ENCODE results near the gene M1AP. TPM values are rescaled to one million over a fixed set of nuclear protein-coding genes. Genes with fewer than 3 reads are reported as not detected.
A peak's percentile ranks its signal among the peaks of the same experiment; 100 is the strongest.

M1AP gene
- total RNA-seq, 1 donor from 2014 or later = 0.20 TPM

- no peak for TF ChIP-seq EZH2 (IDR thresholded peaks at IDR 0.05; ENCODE audit: insufficient read depth, low read length)
- TF ChIP-seq, protein P1, sequence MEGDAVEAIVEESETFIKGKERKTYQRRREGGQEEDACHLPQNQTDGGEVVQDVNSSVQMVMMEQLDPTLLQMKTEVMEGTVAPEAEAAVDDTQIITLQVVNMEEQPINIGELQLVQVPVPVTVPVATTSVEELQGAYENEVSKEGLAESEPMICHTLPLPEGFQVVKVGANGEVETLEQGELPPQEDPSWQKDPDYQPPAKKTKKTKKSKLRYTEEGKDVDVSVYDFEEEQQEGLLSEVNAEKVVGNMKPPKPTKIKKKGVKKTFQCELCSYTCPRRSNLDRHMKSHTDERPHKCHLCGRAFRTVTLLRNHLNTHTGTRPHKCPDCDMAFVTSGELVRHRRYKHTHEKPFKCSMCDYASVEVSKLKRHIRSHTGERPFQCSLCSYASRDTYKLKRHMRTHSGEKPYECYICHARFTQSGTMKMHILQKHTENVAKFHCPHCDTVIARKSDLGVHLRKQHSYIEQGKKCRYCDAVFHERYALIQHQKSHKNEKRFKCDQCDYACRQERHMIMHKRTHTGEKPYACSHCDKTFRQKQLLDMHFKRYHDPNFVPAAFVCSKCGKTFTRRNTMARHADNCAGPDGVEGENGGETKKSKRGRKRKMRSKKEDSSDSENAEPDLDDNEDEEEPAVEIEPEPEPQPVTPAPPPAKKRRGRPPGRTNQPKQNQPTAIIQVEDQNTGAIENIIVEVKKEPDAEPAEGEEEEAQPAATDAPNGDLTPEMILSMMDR (IDR thresholded peaks at IDR 0.05; ENCODE audit: insufficient read depth, low read depth, low read length) = no peak
- H3K27me3 ChIP-seq (ENCODE audit: insufficient read depth, low read length) = no peaks in the 10 kb centered on the region
- peaks cover 7% of the 10 kb centered on the region for H3K27me3 Mint-ChIP-seq (ENCODE audit: low read depth, unreplicated experiment)
- H3K4me3 ChIP-seq (ENCODE audit: insufficient read depth, low read depth, low read length) = peak overlapping the region; percentile 85
- H3K4me1 Mint-ChIP-seq (ENCODE audit: low read depth, unreplicated experiment) = peaks cover 9% of the 10 kb centered on the region
- no peaks in the 10 kb centered on the region for H3K36me3 ChIP-seq (ENCODE audit: insufficient read depth, low read length)
- no peak overlapping the region for H3K27ac Mint-ChIP-seq (ENCODE audit: unreplicated experiment)
- peaks cover 33% of the 10 kb centered on the region for H3K4me1 ChIP-seq (ENCODE audit: insufficient read depth, low read length)
- no peak overlapping the region for H3K9ac ChIP-seq (ENCODE audit: low read length)
- H3K79me2 ChIP-seq (ENCODE audit: insufficient read depth, low read length) = peaks cover 67% of the 10 kb centered on the region
- peak overlapping the region; percentile 90 for H3K4me2 ChIP-seq (ENCODE audit: low read length)
- no peak overlapping the region for H3K4me3 Mint-ChIP-seq (ENCODE audit: unreplicated experiment)
- no peak for FAIRE-seq
- DNase-seq (ENCODE audit: low read depth) = no peak
- H3K36me3 Mint-ChIP-seq (ENCODE audit: low read depth, unreplicated experiment) = peaks cover 2% of the 10 kb centered on the region
- H3K9me3 ChIP-seq (ENCODE audit: insufficient read depth, low read depth, low read length) = no peaks in the 10 kb centered on the region
- H3K27ac ChIP-seq (ENCODE audit: low read depth, low read length) = no peak overlapping the region
- H2AFZ ChIP-seq (ENCODE audit: low read depth, low read length) = no peak overlapping the region
- H3K9me3 Mint-ChIP-seq (ENCODE audit: unreplicated experiment) = no peaks in the 10 kb centered on the region
- H4K20me1 ChIP-seq (ENCODE audit: insufficient read depth, low read length) = peaks cover 11% of the 10 kb centered on the region
These were observed 96.6 kb downstream of the M1AP start for GRCh38 chr2:74551530-74551929.

- Histone ChIP-seq H3K4me1 (ENCODE audit: insufficient read depth, low read length) (peaks cover 25% of the 10 kb centered on the region), H2AFZ (ENCODE audit: low read depth, low read length) (no peak overlapping the region), H3K79me2 (ENCODE audit: insufficient read depth, low read length) (peaks cover 54% of the 10 kb centered on the region), H4K20me1 (ENCODE audit: insufficient read depth, low read length) (peaks cover 6% of the 10 kb centered on the region), H3K4me2 (ENCODE audit: low read length) (peak overlapping the region; percentile 92), H3K27ac (ENCODE audit: low read depth, low read length) (no peak overlapping the region), H3K4me3 (ENCODE audit: insufficient read depth, low read depth, low read length) (no peak overlapping the region), H3K9me3 (ENCODE audit: insufficient read depth, low read depth, low read length) (no peaks in the 10 kb centered on the region), H3K27me3 (ENCODE audit: insufficient read depth, low read length) (no peaks in the 10 kb centered on the region), H3K9ac (ENCODE audit: low read length) (no peak overlapping the region), H3K36me3 (ENCODE audit: insufficient read depth, low read length) (no peaks in the 10 kb centered on the region)
- Mint-ChIP-seq H3K27me3 (ENCODE audit: low read depth, unreplicated experiment) (peaks cover 7% of the 10 kb centered on the region), H3K36me3 (ENCODE audit: low read depth, unreplicated experiment) (peaks cover 2% of the 10 kb centered on the region), H3K27ac (ENCODE audit: unreplicated experiment) (no peak overlapping the region), H3K4me3 (ENCODE audit: unreplicated experiment) (peak overlapping the region; percentile 75), H3K4me1 (ENCODE audit: low read depth, unreplicated experiment) (peaks cover 9% of the 10 kb centered on the region), H3K9me3 (ENCODE audit: unreplicated experiment) (no peaks in the 10 kb centered on the region)
- DNase-seq (ENCODE audit: low read depth) = no peak
- no peak for FAIRE-seq
- TF ChIP-seq, protein P1 (IDR thresholded peaks at IDR 0.05; ENCODE audit: insufficient read depth, low read depth, low read length) = no peak
- TF ChIP-seq EZH2 (IDR thresholded peaks at IDR 0.05; ENCODE audit: insufficient read depth, low read length) = no peak
These were observed 97.9 kb downstream of the M1AP start for GRCh38 chr2:74550231-74550630.

DNA sequence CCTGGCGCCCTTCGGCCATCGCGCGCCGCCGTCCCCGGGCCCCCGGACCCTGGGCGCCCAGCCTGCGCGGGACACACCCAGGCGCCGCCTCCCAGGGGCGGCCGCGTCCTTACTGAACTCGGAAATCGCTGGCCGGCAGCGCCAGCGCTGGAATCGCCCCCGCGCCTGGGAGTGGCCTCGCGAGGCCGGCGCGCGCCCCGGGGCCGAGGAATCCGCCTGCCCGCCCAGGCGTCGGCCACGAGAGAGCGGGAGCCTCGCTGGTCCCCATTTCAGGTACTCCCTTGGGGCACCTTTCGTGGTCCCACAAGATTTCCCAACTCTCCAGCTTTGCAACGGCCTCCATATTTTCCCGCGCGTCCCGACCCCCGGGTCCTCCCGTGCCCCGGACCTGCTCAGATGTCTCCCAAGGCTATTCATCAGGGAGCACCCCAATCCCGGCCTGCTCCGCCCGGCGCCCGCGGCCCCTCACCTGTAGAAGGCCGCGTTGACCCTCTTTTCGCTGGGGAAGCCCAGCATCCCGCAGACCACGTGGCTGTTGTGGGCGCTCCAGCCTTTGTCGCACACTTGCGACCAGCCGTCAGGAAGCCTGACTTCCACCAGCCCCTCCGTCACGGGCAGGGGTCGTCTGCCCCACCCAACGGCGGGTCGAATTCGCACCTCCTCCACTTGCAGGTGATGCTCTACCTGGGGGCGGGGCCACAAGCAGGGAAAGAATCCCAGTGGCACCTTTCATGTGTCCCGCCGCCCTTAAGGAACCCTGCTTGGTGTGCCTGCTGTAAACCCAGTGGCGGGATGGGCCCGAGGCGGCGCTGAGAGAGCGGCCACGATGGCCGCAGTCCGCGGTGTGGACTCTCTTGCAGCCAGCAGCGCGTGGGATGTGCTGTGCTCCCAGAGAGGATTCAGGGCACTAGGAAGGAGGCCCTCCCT, 99.0 kb downstream of the M1AP start:
- Histone ChIP-seq H3K27ac (ENCODE audit: low read depth, low read length) (peak overlapping the region; percentile 21), H3K79me2 (ENCODE audit: insufficient read depth, low read length) (peaks cover 48% of the 10 kb centered on the region), H2AFZ (ENCODE audit: low read depth, low read length) (peak overlapping the region; percentile 78), H3K27me3 (ENCODE audit: insufficient read depth, low read length) (no peaks in the 10 kb centered on the region), H3K4me2 (ENCODE audit: low read length) (peak overlapping the region; percentile 92), H3K9me3 (ENCODE audit: insufficient read depth, low read depth, low read length) (no peaks in the 10 kb centered on the region), H3K9ac (ENCODE audit: low read length) (peak overlapping the region; percentile 67), H3K4me1 (ENCODE audit: insufficient read depth, low read length) (peaks cover 25% of the 10 kb centered on the region), H3K4me3 (ENCODE audit: insufficient read depth, low read depth, low read length) (peak overlapping the region; percentile 54), H4K20me1 (ENCODE audit: insufficient read depth, low read length) (peaks cover 6% of the 10 kb centered on the region), H3K36me3 (ENCODE audit: insufficient read depth, low read length) (no peaks in the 10 kb centered on the region)
- no peak for FAIRE-seq
- Mint-ChIP-seq H3K4me1 (ENCODE audit: low read depth, unreplicated experiment) (peaks cover 9% of the 10 kb centered on the region), H3K9me3 (ENCODE audit: unreplicated experiment) (no peaks in the 10 kb centered on the region), H3K27ac (ENCODE audit: unreplicated experiment) (no peak overlapping the region), H3K4me3 (ENCODE audit: unreplicated experiment) (peak overlapping the region; percentile 75), H3K36me3 (ENCODE audit: low read depth, unreplicated experiment) (peaks cover 2% of the 10 kb centered on the region), H3K27me3 (ENCODE audit: low read depth, unreplicated experiment) (peaks cover 7% of the 10 kb centered on the region)
- TF ChIP-seq, protein P1 (IDR thresholded peaks at IDR 0.05; ENCODE audit: insufficient read depth, low read depth, low read length) = no peak
- TF ChIP-seq EZH2 (IDR thresholded peaks at IDR 0.05; ENCODE audit: insufficient read depth, low read length) = no peak
- DNase-seq (ENCODE audit: low read depth) = no peak

All from astrocyte (in vitro differentiated cells and primary cell).